Astrocyte (in vitro differentiated cells and primary cell): Measurements from ENCODE around the gene IVNS1ABP. TPM values are rescaled to one million over a fixed set of nuclear protein-coding genes. Genes with fewer than 3 reads are reported as not detected.

Source experiments
- DNase-seq: peaks from one replicate; pipeline ENCODE4 v3.0.0-alpha.2; 2010; ENCODE audit warnings: low read depth
- FAIRE-seq: peaks from 2 replicates; lab custom pipeline; 2011; peaks lifted over from hg19 to GRCh38; lab: Jason Lieb, UNC
- H2AFZ ChIP-seq: 2 replicates; pipeline ENCODE4 v1.6.0; 2012; ENCODE audit warnings: low read depth, low read length, inconsistent platforms
- H3K27ac ChIP-seq: 2 replicates; pipeline ENCODE4 v1.5.1; 2011; ENCODE audit warnings: low read depth, low read length, inconsistent platforms
- H3K27me3 ChIP-seq: 2 replicates; pipeline ENCODE4 v1.6.0; 2011; ENCODE audit warnings: low read length, inconsistent platforms; ENCODE audit not compliant: insufficient read depth
- H3K36me3 ChIP-seq: 2 replicates; pipeline ENCODE4 v1.5.1; 2011; ENCODE audit warnings: low read length, inconsistent platforms; ENCODE audit not compliant: insufficient read depth
- H3K4me1 ChIP-seq: 2 replicates; pipeline ENCODE4 v1.5.1; 2011; ENCODE audit warnings: low read length, inconsistent platforms; ENCODE audit not compliant: insufficient read depth
- H3K4me2 ChIP-seq: 2 replicates; pipeline ENCODE4 v1.6.0; 2012; ENCODE audit warnings: low read length, inconsistent platforms
- H3K4me3 ChIP-seq: 2 replicates; pipeline ENCODE4 v1.5.1; 2011; ENCODE audit warnings: low read depth, mild to moderate bottlenecking, low read length, inconsistent platforms; ENCODE audit not compliant: insufficient read depth
- H3K79me2 ChIP-seq: 2 replicates; pipeline ENCODE4 v1.6.0; 2012; ENCODE audit warnings: mild to moderate bottlenecking, low read length, inconsistent platforms; ENCODE audit not compliant: insufficient read depth
- H3K9ac ChIP-seq: 2 replicates; pipeline ENCODE4 v1.6.0; 2012; ENCODE audit warnings: mild to moderate bottlenecking, low read length, inconsistent platforms
- H3K9me3 ChIP-seq: 2 replicates; pipeline ENCODE4 v1.5.1; 2012; ENCODE audit warnings: low read depth, mild to moderate bottlenecking, low read length, inconsistent platforms; ENCODE audit not compliant: insufficient read depth
- H4K20me1 ChIP-seq: 2 replicates; pipeline ENCODE4 v1.6.0; 2012; ENCODE audit warnings: low read length, inconsistent platforms; ENCODE audit not compliant: insufficient read depth
- H3K27ac Mint-ChIP-seq: one replicate; pipeline ENCODE4 v1.8.0; 2021; ENCODE audit warnings: mild to moderate bottlenecking, mixed read lengths; ENCODE audit not compliant: unreplicated experiment
- H3K27me3 Mint-ChIP-seq: one replicate; pipeline ENCODE4 v1.8.0; 2021; ENCODE audit warnings: low read depth, mixed read lengths; ENCODE audit not compliant: unreplicated experiment
- H3K36me3 Mint-ChIP-seq: one replicate; pipeline ENCODE4 v1.8.0; 2021; ENCODE audit warnings: low read depth, mixed read lengths; ENCODE audit not compliant: unreplicated experiment
- H3K4me1 Mint-ChIP-seq: one replicate; pipeline ENCODE4 v1.8.0; 2021; ENCODE audit warnings: low read depth, mixed read lengths; ENCODE audit not compliant: unreplicated experiment
- H3K4me3 Mint-ChIP-seq: one replicate; pipeline ENCODE4 v1.8.0; 2021; ENCODE audit warnings: mild to moderate bottlenecking, moderate library complexity, mixed read lengths; ENCODE audit not compliant: unreplicated experiment
- H3K9me3 Mint-ChIP-seq: one replicate; pipeline ENCODE4 v1.8.0; 2021; ENCODE audit warnings: mild to moderate bottlenecking, mixed read lengths; ENCODE audit not compliant: unreplicated experiment
- EZH2 ChIP-seq: IDR thresholded peaks from 2 replicates; pipeline ENCODE4 v1.6.1; 2012; ENCODE audit warnings: mild to moderate bottlenecking, low read length, inconsistent platforms; ENCODE audit not compliant: insufficient read depth
- total RNA-seq: library from RNA; stranded (reverse); gene quantifications from 2 replicates; pipeline ENCODE4 v1.2.1, GENCODE V29; 2021
- TF ChIP-seq, protein P1 (sequence below): IDR thresholded peaks from 2 replicates; pipeline ENCODE4 v1.5.1; 2011; ENCODE audit warnings: low read depth, mild to moderate bottlenecking, inconsistent platforms, low read length, moderate library complexity; ENCODE audit not compliant: insufficient read depth

The IVNS1ABP gene
- total RNA-seq, 1 donor from 2014 or later: 107 TPM

DNA sequence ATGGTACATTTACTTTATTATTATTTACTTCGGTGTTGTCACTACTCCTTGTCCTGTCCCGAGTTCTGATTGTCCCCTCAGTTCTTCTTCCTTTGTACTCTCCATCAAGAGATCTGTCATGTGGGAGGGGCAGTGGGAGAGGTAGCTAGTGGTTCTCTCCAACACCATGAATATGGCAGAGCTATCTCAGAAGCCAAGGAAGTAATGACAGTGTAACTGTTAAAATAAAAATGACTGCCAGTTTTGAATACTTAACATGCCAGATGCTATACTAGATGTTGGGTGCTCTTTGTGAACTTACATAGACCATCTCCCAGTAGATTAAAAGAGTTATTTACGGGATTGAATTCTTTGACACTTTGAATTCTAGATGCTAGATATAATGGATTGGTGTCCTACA, 28.6 kb downstream of the IVNS1ABP start:
- H3K9me3 ChIP-seq: no peaks in the 10 kb centered on the region
- FAIRE-seq (no peak), DNase-seq (no peak)
- no peak overlapping the region for H3K27ac ChIP-seq
- no peak for TF ChIP-seq EZH2
- TF ChIP-seq, protein P1, sequence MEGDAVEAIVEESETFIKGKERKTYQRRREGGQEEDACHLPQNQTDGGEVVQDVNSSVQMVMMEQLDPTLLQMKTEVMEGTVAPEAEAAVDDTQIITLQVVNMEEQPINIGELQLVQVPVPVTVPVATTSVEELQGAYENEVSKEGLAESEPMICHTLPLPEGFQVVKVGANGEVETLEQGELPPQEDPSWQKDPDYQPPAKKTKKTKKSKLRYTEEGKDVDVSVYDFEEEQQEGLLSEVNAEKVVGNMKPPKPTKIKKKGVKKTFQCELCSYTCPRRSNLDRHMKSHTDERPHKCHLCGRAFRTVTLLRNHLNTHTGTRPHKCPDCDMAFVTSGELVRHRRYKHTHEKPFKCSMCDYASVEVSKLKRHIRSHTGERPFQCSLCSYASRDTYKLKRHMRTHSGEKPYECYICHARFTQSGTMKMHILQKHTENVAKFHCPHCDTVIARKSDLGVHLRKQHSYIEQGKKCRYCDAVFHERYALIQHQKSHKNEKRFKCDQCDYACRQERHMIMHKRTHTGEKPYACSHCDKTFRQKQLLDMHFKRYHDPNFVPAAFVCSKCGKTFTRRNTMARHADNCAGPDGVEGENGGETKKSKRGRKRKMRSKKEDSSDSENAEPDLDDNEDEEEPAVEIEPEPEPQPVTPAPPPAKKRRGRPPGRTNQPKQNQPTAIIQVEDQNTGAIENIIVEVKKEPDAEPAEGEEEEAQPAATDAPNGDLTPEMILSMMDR: no peak
- Mint-ChIP-seq H3K27ac (no peak overlapping the region), H3K4me3 (no peak overlapping the region), H3K36me3 (peaks cover 7% of the 10 kb centered on the region), H3K9me3 (no peaks in the 10 kb centered on the region), H3K4me1 (peaks cover 10% of the 10 kb centered on the region), H3K27me3 (no peaks in the 10 kb centered on the region)
- no peak overlapping the region for H3K4me3 ChIP-seq
- H4K20me1 ChIP-seq: no peaks in the 10 kb centered on the region
- H2AFZ ChIP-seq: no peak overlapping the region
- no peaks in the 10 kb centered on the region for H3K27me3 ChIP-seq
- no peak overlapping the region for H3K9ac ChIP-seq
- no peaks in the 10 kb centered on the region for H3K36me3 ChIP-seq
- H3K79me2 ChIP-seq: no peaks in the 10 kb centered on the region
- no peaks in the 10 kb centered on the region for H3K4me1 ChIP-seq
- no peak overlapping the region for H3K4me2 ChIP-seq

DNA sequence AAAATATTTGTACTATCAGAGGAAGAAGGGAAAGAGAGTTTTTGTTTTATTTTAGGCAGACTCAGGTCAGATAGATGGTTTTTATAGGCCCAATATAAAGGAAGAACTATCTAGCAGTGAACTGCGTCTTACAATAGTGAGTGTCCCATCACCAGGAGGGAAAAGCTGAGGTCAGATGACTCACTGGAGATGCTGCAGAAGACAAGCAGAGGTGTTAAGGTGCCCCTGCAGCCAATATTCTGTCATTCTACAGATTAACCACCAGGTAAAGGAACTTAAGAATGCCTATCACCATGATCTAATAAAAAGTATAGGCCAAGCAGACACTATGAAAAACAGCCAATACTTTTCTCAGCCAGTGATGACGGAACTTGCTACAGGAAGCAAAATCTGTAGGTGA, 29.6 kb downstream of the IVNS1ABP start:
- Mint-ChIP-seq H3K4me3 (no peak overlapping the region), H3K36me3 (peaks cover 5% of the 10 kb centered on the region), H3K9me3 (no peaks in the 10 kb centered on the region), H3K4me1 (peaks cover 10% of the 10 kb centered on the region), H3K27ac (no peak overlapping the region), H3K27me3 (no peaks in the 10 kb centered on the region)
- H3K9ac ChIP-seq: no peak overlapping the region
- H2AFZ ChIP-seq: no peak overlapping the region
- FAIRE-seq: no peak
- no peaks in the 10 kb centered on the region for H3K9me3 ChIP-seq
- no peaks in the 10 kb centered on the region for H3K27me3 ChIP-seq
- no peaks in the 10 kb centered on the region for H3K36me3 ChIP-seq
- H3K4me1 ChIP-seq: no peaks in the 10 kb centered on the region
- H3K27ac ChIP-seq: no peak overlapping the region
- H3K79me2 ChIP-seq: no peaks in the 10 kb centered on the region
- no peak for DNase-seq
- H3K4me3 ChIP-seq: no peak overlapping the region
- TF ChIP-seq, protein P1: no peak
- TF ChIP-seq EZH2: no peak
- no peaks in the 10 kb centered on the region for H4K20me1 ChIP-seq
- no peak overlapping the region for H3K4me2 ChIP-seq

DNA sequence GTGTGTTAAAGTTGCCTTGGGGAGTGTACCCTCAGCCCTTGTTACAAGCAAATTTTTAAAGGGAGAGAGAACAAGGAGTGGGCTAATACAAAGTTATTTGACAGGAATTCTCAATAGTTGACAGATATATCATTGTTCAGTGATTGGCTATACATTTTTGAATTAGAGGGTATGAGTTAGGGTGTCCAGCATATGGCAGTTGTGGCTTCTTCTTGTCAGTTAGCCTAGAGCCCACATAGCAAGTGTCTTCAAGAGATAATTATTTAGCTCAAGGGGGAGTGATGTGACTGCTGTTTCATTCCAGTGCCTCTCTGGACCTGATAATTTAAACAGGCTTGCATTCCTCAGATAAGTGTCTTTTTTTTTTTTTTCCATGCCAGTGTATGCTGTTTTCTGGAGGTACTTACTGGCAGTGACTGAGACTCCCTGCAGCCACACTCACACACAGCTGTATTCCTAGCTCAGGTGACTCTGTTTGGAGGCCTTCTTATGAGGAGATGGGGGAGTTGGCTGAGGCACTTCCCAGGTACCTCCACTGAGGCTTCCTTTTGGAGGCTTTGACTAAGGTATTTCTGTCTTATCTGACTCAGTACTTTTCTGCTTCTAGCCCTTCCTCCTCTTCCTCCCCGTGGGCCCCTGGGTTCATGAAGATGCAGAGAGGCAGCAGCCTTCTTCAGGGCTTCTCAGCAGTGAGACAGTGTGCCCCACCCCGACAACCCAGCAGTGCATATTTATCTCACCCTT, 32.3 kb downstream of the IVNS1ABP start:
- Mint-ChIP-seq H3K36me3 (peaks cover 11% of the 10 kb centered on the region), H3K27ac (peak overlapping the region; percentile 5), H3K9me3 (no peaks in the 10 kb centered on the region), H3K4me3 (no peak overlapping the region), H3K27me3 (no peaks in the 10 kb centered on the region), H3K4me1 (peaks cover 14% of the 10 kb centered on the region)
- Histone ChIP-seq H3K4me1 (no peaks in the 10 kb centered on the region), H3K9ac (no peak overlapping the region), H3K36me3 (no peaks in the 10 kb centered on the region), H3K4me3 (no peak overlapping the region), H3K4me2 (no peak overlapping the region), H3K79me2 (no peaks in the 10 kb centered on the region), H3K27me3 (no peaks in the 10 kb centered on the region), H2AFZ (no peak overlapping the region), H3K9me3 (no peaks in the 10 kb centered on the region), H4K20me1 (no peaks in the 10 kb centered on the region), H3K27ac (no peak overlapping the region)
- FAIRE-seq (no peak), DNase-seq (peak; percentile 17)
- TF ChIP-seq, protein P1: no peak
- no peak for TF ChIP-seq EZH2
